ENCODE measurements around the gene CHAT. TPM values are rescaled to one million over a fixed set of nuclear protein-coding genes. Genes with fewer than 3 reads are reported as not detected.

CHAT gene
- total RNA-seq, 2 experiments from 2014 or later, result not detected

- ChIA-PET CTCF (ENCODE audit: unreplicated experiment) (no interaction called here), POLR2A (no interaction called here)
- no TSS peak for BruUV-seq (replicated peaks)
- Histone ChIP-seq H4K20me1 (ENCODE audit: insufficient read depth, low read length) (no peaks in the 10 kb centered on the region), H3K27ac (ENCODE audit: low read depth, low read length, poor library complexity, severe bottlenecking) (no peak overlapping the region), H3K79me2 (ENCODE audit: insufficient read depth, low read depth, low read length) (no peaks in the 10 kb centered on the region), H3K36me3 (ENCODE audit: insufficient read depth, low read length) (no peaks in the 10 kb centered on the region), H3K4me3 (ENCODE audit: low read depth, low read length, poor library complexity, severe bottlenecking) (no peak overlapping the region), H3K4me2 (ENCODE audit: low read length) (no peak overlapping the region), H2AFZ (ENCODE audit: low read length) (no peak overlapping the region), H3K9me2 (ENCODE audit: insufficient read depth, low read length) (no peaks in the 10 kb centered on the region), H3K4me1 (ENCODE audit: insufficient read depth, low read length, poor library complexity, severe bottlenecking) (no peaks in the 10 kb centered on the region), H3K9me3 (ENCODE audit: low read length) (no peaks in the 10 kb centered on the region)
- intact Hi-C loops (cut with micrococcal nuclease; ENCODE audit: unreplicated experiment), result no loop called here
- TF ChIP-seq CTCF (conservative IDR thresholded peaks at IDR 0.05; ENCODE audit: low read length) (no peak), EZH2phosphoT487 (IDR thresholded peaks at IDR 0.05; ENCODE audit: borderline replicate concordance, low read depth, low read length) (no peak)
- no peak for DNase-seq (ENCODE audit: low spot score)
Measured at GRCh38 chr10:49627038-49627437, 13.2 kb downstream of the CHAT start.

- H2AFZ ChIP-seq (ENCODE audit: low read length), result no peak overlapping the region
- no peak overlapping the region for H3K27ac ChIP-seq (ENCODE audit: low read depth, low read length, poor library complexity, severe bottlenecking)
- intact Hi-C loops (cut with micrococcal nuclease; ENCODE audit: unreplicated experiment), result no loop called here
- CTCF ChIA-PET (ENCODE audit: unreplicated experiment), result no interaction called here
- no peaks in the 10 kb centered on the region for H3K4me1 ChIP-seq (ENCODE audit: insufficient read depth, low read length, poor library complexity, severe bottlenecking)
- H3K9me3 ChIP-seq (ENCODE audit: low read length), result no peaks in the 10 kb centered on the region
- TF ChIP-seq EZH2phosphoT487 (IDR thresholded peaks at IDR 0.05; ENCODE audit: borderline replicate concordance, low read depth, low read length), result no peak
- no peak for TF ChIP-seq CTCF (conservative IDR thresholded peaks at IDR 0.05; ENCODE audit: low read length)
- POLR2A ChIA-PET, result no interaction called here
- H3K79me2 ChIP-seq (ENCODE audit: insufficient read depth, low read depth, low read length), result no peaks in the 10 kb centered on the region
- H3K9me2 ChIP-seq (ENCODE audit: insufficient read depth, low read length), result no peaks in the 10 kb centered on the region
- no TSS peak for BruUV-seq (replicated peaks)
- no peaks in the 10 kb centered on the region for H4K20me1 ChIP-seq (ENCODE audit: insufficient read depth, low read length)
- no peak overlapping the region for H3K4me3 ChIP-seq (ENCODE audit: low read depth, low read length, poor library complexity, severe bottlenecking)
- no peak overlapping the region for H3K4me2 ChIP-seq (ENCODE audit: low read length)
- no peaks in the 10 kb centered on the region for H3K36me3 ChIP-seq (ENCODE audit: insufficient read depth, low read length)
- DNase-seq (ENCODE audit: low spot score), result no peak
Measured at GRCh38 chr10:49627644-49628247, 13.9 kb downstream of the CHAT start.

- Histone ChIP-seq H3K36me3 (ENCODE audit: insufficient read depth, low read length) (no peaks in the 10 kb centered on the region), H3K9me3 (ENCODE audit: low read length) (no peaks in the 10 kb centered on the region), H4K20me1 (ENCODE audit: insufficient read depth, low read length) (no peaks in the 10 kb centered on the region), H3K4me2 (ENCODE audit: low read length) (no peak overlapping the region), H3K4me1 (ENCODE audit: insufficient read depth, low read length, poor library complexity, severe bottlenecking) (no peaks in the 10 kb centered on the region), H3K27ac (ENCODE audit: low read depth, low read length, poor library complexity, severe bottlenecking) (no peak overlapping the region), H3K4me3 (ENCODE audit: low read depth, low read length, poor library complexity, severe bottlenecking) (no peak overlapping the region), H3K9me2 (ENCODE audit: insufficient read depth, low read length) (no peaks in the 10 kb centered on the region), H3K79me2 (ENCODE audit: insufficient read depth, low read depth, low read length) (no peaks in the 10 kb centered on the region), H2AFZ (ENCODE audit: low read length) (no peak overlapping the region)
- ChIA-PET POLR2A (no interaction called here), CTCF (ENCODE audit: unreplicated experiment) (no interaction called here)
- intact Hi-C loops (cut with micrococcal nuclease; ENCODE audit: unreplicated experiment), result no loop called here
- no peak for TF ChIP-seq CTCF (conservative IDR thresholded peaks at IDR 0.05; ENCODE audit: low read length)
- no peak for TF ChIP-seq EZH2phosphoT487 (IDR thresholded peaks at IDR 0.05; ENCODE audit: borderline replicate concordance, low read depth, low read length)
- no peak for DNase-seq (ENCODE audit: low spot score)
- no TSS peak for BruUV-seq (replicated peaks)
Measured at GRCh38 chr10:49628599-49628998, 14.8 kb downstream of the CHAT start.

Measured in OCI-LY7 (cell line).